SK-N-SH (cell line): ENCODE data around the gene FGF8. TPM values are rescaled to one million over a fixed set of nuclear protein-coding genes. Genes with fewer than 3 reads are reported as not detected.

Experiments
- CTCF ChIA-PET: fragments of 300-600, 350-600 bp; formaldehyde crosslinking; extraction: SDS; loops from one replicate; lab custom pipeline; 2021; lab: Yijun Ruan, JAX
- POLR2A ChIA-PET: fragments of 350-600 bp; sonication (Branson Sonifier 250); formaldehyde crosslinking; extraction: SDS; loops from one replicate; lab custom pipeline; 2020; ENCODE audit warnings: antibody characterized with exemption, inconsistent platforms; lab: Yijun Ruan, JAX
- DNase-seq: peaks from one replicate; pipeline ENCODE4 v3.0.0; 2012
- H2AFZ ChIP-seq: fragments of 200-600 bp; sonication (generic); 2 replicates; pipeline ENCODE4 v1.8.1; 2016; ENCODE audit warnings: antibody characterized with exemption, mild to moderate bottlenecking, low read depth
- H3F3A ChIP-seq: fragments of 200-600 bp; sonication (generic); replicated peaks from 2 replicates; pipeline ENCODE3; 2016; ENCODE audit warnings: antibody characterized with exemption, mild to moderate bottlenecking; ENCODE audit not compliant: insufficient read depth
- H3K27ac ChIP-seq, 2 experiments: fragments of 200-500 bp in 1 of 2; fragments of 200-600 bp in 1 of 2; sonication (Bioruptor generic) in 1 of 2; sonication (generic), shearing (Covaris generic) in 1 of 2; 2 replicates each; pipeline versions ENCODE4 v1.5.1 to v1.6.1; 2014 to 2016; ENCODE audit warnings: low read depth in 2 of 2, inconsistent platforms in 1 of 2, low read length in 1 of 2, mild to moderate bottlenecking in 1 of 2, mixed read lengths in 1 of 2
- H3K27me3 ChIP-seq: fragments of 200-600 bp; sonication (generic), shearing (Covaris generic); 2 replicates; pipeline ENCODE4 v1.6.1; 2016; ENCODE audit warnings: mixed run types; ENCODE audit not compliant: insufficient read depth
- H3K36me3 ChIP-seq, 2 experiments: fragments of 200-500 bp in 1 of 2; fragments of 200-600 bp in 1 of 2; sonication (Bioruptor generic) in 1 of 2; sonication (generic) in 1 of 2; replicated peaks in 1 of 2; 2 replicates each; pipeline versions ENCODE3 to v1.5.1; 2014 to 2016; ENCODE audit warnings: low read length in 1 of 2, mild to moderate bottlenecking in 1 of 2; ENCODE audit not compliant: insufficient read depth in 2 of 2, control insufficient read depth in 1 of 2
- H3K4me1 ChIP-seq, 2 experiments: fragments of 200-500 bp in 1 of 2; fragments of 200-600 bp in 1 of 2; sonication (Bioruptor generic) in 1 of 2; sonication (generic), shearing (Covaris generic) in 1 of 2; 2 replicates each; pipeline versions ENCODE4 v1.5.1 to v1.6.1; 2014 to 2016; ENCODE audit warnings: low read depth in 1 of 2, low read length in 1 of 2, mixed run types in 1 of 2; ENCODE audit not compliant: insufficient read depth in 2 of 2, control insufficient read depth in 1 of 2
- H3K4me2 ChIP-seq: fragments of 200-600 bp; sonication (generic), shearing (Covaris generic); 2 replicates; pipeline ENCODE4 v1.6.1; 2017; ENCODE audit warnings: mixed run types
- H3K4me3 ChIP-seq, 2 experiments: fragments of 200-500 bp in 1 of 2; fragments of 200-600 bp in 1 of 2; sonication (Bioruptor generic) in 1 of 2; sonication (generic), shearing (Covaris generic) in 1 of 2; 2 replicates each; pipeline versions ENCODE4 v1.5.1 to v1.8.1; 2014 to 2016; ENCODE audit warnings: low read depth in 2 of 2, inconsistent platforms in 1 of 2, low read length in 1 of 2, mild to moderate bottlenecking in 1 of 2, mixed read lengths in 1 of 2, moderate library complexity in 1 of 2
- H3K79me2 ChIP-seq: fragments of 200-600 bp; sonication (generic); 2 replicates; pipeline ENCODE4 v1.8.1; 2017; ENCODE audit warnings: mild to moderate bottlenecking; ENCODE audit not compliant: insufficient read depth
- H3K9ac ChIP-seq: fragments of 200-600 bp; sonication (generic); 2 replicates; pipeline ENCODE4 v1.6.1; 2017; ENCODE audit warnings: mixed run types
- H3K9me2 ChIP-seq: fragments of 200-600 bp; sonication (generic); 2 replicates; pipeline ENCODE4 v1.6.1; 2017; ENCODE audit warnings: mixed run types
- H3K9me3 ChIP-seq: fragments of 200-600 bp; sonication (generic); 2 replicates; pipeline ENCODE4 v1.6.1; 2017; ENCODE audit warnings: mixed run types, mild to moderate bottlenecking, moderate library complexity
- H4K20me1 ChIP-seq: fragments of 200-600 bp; sonication (generic); 2 replicates; pipeline ENCODE4 v1.6.1; 2017; ENCODE audit warnings: mild to moderate bottlenecking, mixed run types; ENCODE audit not compliant: insufficient read depth
- CTCF ChIP-seq: fragments of 200-600 bp; sonication (generic); IDR thresholded peaks from 2 replicates; pipeline ENCODE4 v1.6.1; 2017; ENCODE audit warnings: antibody characterized with exemption, mild to moderate bottlenecking, moderate library complexity
- ELF1 ChIP-seq: IDR thresholded peaks from 2 replicates; pipeline ENCODE4 v1.4.0; 2012
- FOSL2 ChIP-seq: IDR thresholded peaks from 2 replicates; pipeline ENCODE4 v1.4.0; 2012; ENCODE audit warnings: low read depth, mild to moderate bottlenecking, moderate library complexity, borderline replicate concordance
- FOXJ3 ChIP-seq: sonication (generic); formaldehyde crosslinking; IDR thresholded peaks from 2 replicates; pipeline ENCODE4 v1.5.1; 2020; ENCODE audit warnings: mild to moderate bottlenecking, missing genetic modification reagents
- GABPA ChIP-seq: IDR thresholded peaks from 2 replicates; pipeline ENCODE4 v1.4.0; 2012; ENCODE audit warnings: low read depth, mild to moderate bottlenecking
- IRF3 ChIP-seq: fragments of 150-350 bp; IDR thresholded peaks from 2 replicates; pipeline ENCODE4 v1.6.1; 2016; ENCODE audit warnings: mild to moderate bottlenecking, low read depth, low read length
- PBX3 ChIP-seq: IDR thresholded peaks from 2 replicates; pipeline ENCODE4; 2012
- RXRA ChIP-seq: IDR thresholded peaks from 2 replicates; pipeline ENCODE4 v1.4.0; 2012; ENCODE audit warnings: low read depth, mild to moderate bottlenecking, borderline replicate concordance
- SMC3 ChIP-seq: IDR thresholded peaks from 2 replicates; pipeline ENCODE4 v1.6.1; 2012; ENCODE audit warnings: low read depth, low read length, improper control_type of control experiment
- TAF1 ChIP-seq: IDR thresholded peaks from 2 replicates; pipeline ENCODE4 v1.6.1; 2012; ENCODE audit warnings: low read depth, mild to moderate bottlenecking, low read length, moderate library complexity, borderline replicate concordance
- TCF12 ChIP-seq: IDR thresholded peaks from 2 replicates; pipeline ENCODE4 v1.4.0; 2012
- USF1 ChIP-seq: IDR thresholded peaks from 2 replicates; pipeline ENCODE4 v1.4.0; 2012; ENCODE audit warnings: low read depth, borderline replicate concordance
- YY1 ChIP-seq: IDR thresholded peaks from 2 replicates; pipeline ENCODE4 v1.4.0; 2012; ENCODE audit warnings: low read depth, mild to moderate bottlenecking
- WGBS: methylation state at CpG from one replicate; pipeline ENCODE4 v1.1.6; 2017; ENCODE audit warnings: low lambda C conversion rate; 5-methylcytosine and 5-hydroxymethylcytosine counted together
- polyA plus RNA-seq, 3 experiments: library from polyadenylated mRNA; depleted of rRNA; stranded (reverse); fragments of >200 nt; gene quantifications; 2 replicates each; pipeline ENCODE4 v1.2.3, GENCODE V29; 2012

The FGF8 gene
- polyA plus RNA-seq, 1 of the 3 experiments (the other 2 are of a cell fraction): not detected

GRCh38 chr10:101772017-101772894 lies 3.7 kb downstream of the FGF8 start:
- no peaks in the 10 kb centered on the region; a peak in 1 of 4 replicates for H3K4me1 ChIP-seq
- TF ChIP-seq GABPA: no peak
- TF ChIP-seq ELF1: no peak
- no peak for TF ChIP-seq TAF1
- no peak for TF ChIP-seq RXRA
- no peak for TF ChIP-seq PBX3
- no peak for TF ChIP-seq IRF3
- TF ChIP-seq CTCF: no peak
- no peak for TF ChIP-seq TCF12
- TF ChIP-seq YY1: no peak
- no peak for TF ChIP-seq FOXJ3 (CRISPR knock-in tag)
- no peak for TF ChIP-seq FOSL2
- TF ChIP-seq SMC3: no peak
- TF ChIP-seq USF1: no peak
- TF ChIP-seq, all 33 proteins: peak for 0
- Histone ChIP-seq H3K4me2 (no peak overlapping the region), H3K36me3 (no peaks in the 10 kb centered on the region), H3F3A (no peaks in the 10 kb centered on the region), H3K27me3 (no peaks in the 10 kb centered on the region), H3K4me3 (no peak overlapping the region), H3K9me3 (no peaks in the 10 kb centered on the region), H4K20me1 (no peaks in the 10 kb centered on the region), H3K9me2 (no peaks in the 10 kb centered on the region), H3K27ac (no peak overlapping the region), H3K79me2 (no peaks in the 10 kb centered on the region), H2AFZ (no peak overlapping the region), H3K9ac (no peak overlapping the region)
- WGBS: 60% methylated on average over 3 of the region's 6 CpGs
- peak; percentile 14 for DNase-seq
- ChIA-PET CTCF (interaction anchor here (0.8 to 4.0 kb wide), 6 partner anchors 10 to 559 kb away, joined by 3 to 35 read pairs (median 5); partner anchors contain the start of gene NPM3), POLR2A (no interaction called here)
